Activated CD4-positive, alpha-beta memory T cell treated with anti-CD3 and anti-CD28 coated beads, Interleukin-2, amount 10 ng/mL, durations not matched to agents 7 days and 5 days (primary cell): ENCODE measurements around the gene FCHO1. TPM values are rescaled to one million over a fixed set of nuclear protein-coding genes. Genes with fewer than 3 reads are reported as not detected.
"Not testable (repeated sequence)": the region's sequence is repeated elsewhere in the genome, so short reads cannot be mapped to it uniquely, and the experiment has no call there.

Experiments
- CTCF ChIA-PET: fragments of 350-600 bp; sonication (Branson Sonifier 250); formaldehyde crosslinking; loops from one replicate; lab custom pipeline; 2021; ENCODE audit warnings: antibody characterized with exemption, inconsistent platforms; lab: Charles Lee
- POLR2A ChIA-PET: fragments of 350-600 bp; sonication (Branson Sonifier 250); formaldehyde crosslinking; loops from one replicate; lab custom pipeline; 2021; ENCODE audit warnings: antibody characterized with exemption; lab: Charles Lee
- DNase-seq: peaks from one replicate; pipeline ENCODE4 v3.0.0-alpha.2; 2020
- H3K27ac Mint-ChIP-seq: one replicate; pipeline ENCODE4 v1.8.0; 2021; ENCODE audit warnings: mild to moderate bottlenecking, mixed read lengths
- H3K27me3 Mint-ChIP-seq: one replicate; pipeline ENCODE4 v1.8.0; 2021; ENCODE audit warnings: mixed read lengths
- H3K36me3 Mint-ChIP-seq: one replicate; pipeline ENCODE4 v1.8.0; 2021; ENCODE audit warnings: low read depth, mixed read lengths
- H3K4me1 Mint-ChIP-seq: one replicate; pipeline ENCODE4 v1.8.0; 2021; ENCODE audit warnings: mixed read lengths
- H3K4me3 Mint-ChIP-seq: one replicate; pipeline ENCODE4 v1.8.0; 2021; ENCODE audit warnings: mild to moderate bottlenecking, mixed read lengths
- H3K9me3 Mint-ChIP-seq: one replicate; pipeline ENCODE4 v1.8.0; 2021; ENCODE audit warnings: mixed read lengths
- total RNA-seq, 2 experiments: library from RNA; stranded (reverse); gene quantifications; one replicate each; pipeline ENCODE4 v1.2.3, GENCODE V29; 2021

The FCHO1 gene
- total RNA-seq, 2 experiments from 2014 or later = 64.8 to 76.7 TPM

GRCh38 chr19:17787274-17787913 lies 36.1 kb downstream of the FCHO1 start:
- ChIA-PET POLR2A (no interaction called here), CTCF (interaction anchor here (0.6 kb wide), 1 partner anchor 25 kb away, joined by 3 read pairs; no protein-coding TSS in a partner anchor)
- peaks cover 37% of the 10 kb centered on the region for H3K36me3 Mint-ChIP-seq
- no peak overlapping the region for H3K4me3 Mint-ChIP-seq
- no peak overlapping the region for H3K27ac Mint-ChIP-seq
- no peaks in the 10 kb centered on the region for H3K27me3 Mint-ChIP-seq
- no peaks in the 10 kb centered on the region for H3K9me3 Mint-ChIP-seq
- no peak for DNase-seq
- peaks cover 37% of the 10 kb centered on the region for H3K4me1 Mint-ChIP-seq

DNA sequence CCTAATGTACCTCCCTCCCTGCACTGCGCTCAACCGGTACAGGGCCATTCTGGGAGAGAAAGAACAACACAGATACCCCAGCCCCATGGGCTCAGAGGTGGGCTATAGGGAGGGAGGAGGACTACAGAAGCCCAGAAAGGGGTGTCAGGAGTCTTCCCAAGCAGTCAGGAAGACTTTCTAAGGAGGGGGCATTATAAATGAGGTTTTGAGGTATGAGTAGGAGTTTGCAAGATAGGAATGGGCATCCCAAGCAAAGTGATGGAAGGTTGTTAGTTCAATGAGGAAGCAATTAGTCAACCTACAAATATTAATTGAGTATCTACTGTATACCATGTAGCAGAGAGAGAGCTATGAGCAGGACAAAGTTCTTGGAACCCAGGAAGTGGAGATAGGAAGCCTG lies 37.4 kb downstream of the FCHO1 start:
- no peak overlapping the region for H3K4me3 Mint-ChIP-seq
- H3K36me3 Mint-ChIP-seq = peaks cover 31% of the 10 kb centered on the region
- H3K9me3 Mint-ChIP-seq = no peaks in the 10 kb centered on the region
- POLR2A ChIA-PET = interaction anchor here (0.9 to 1.4 kb wide), 3 partner anchors 15 to 62 kb away, joined by 3 to 5 read pairs (median 3); no protein-coding TSS in a partner anchor
- DNase-seq = no peak
- CTCF ChIA-PET = interaction anchor here (1.0 to 1.4 kb wide), 2 partner anchors 67 to 71 kb away, joined by 4 read pairs; partner anchors contain the start of gene RPL18A
- peaks cover 1% of the 10 kb centered on the region for H3K27me3 Mint-ChIP-seq
- H3K27ac Mint-ChIP-seq = no peak overlapping the region
- peaks cover 41% of the 10 kb centered on the region for H3K4me1 Mint-ChIP-seq

- peaks cover 13% of the 10 kb centered on the region for H3K27me3 Mint-ChIP-seq
- no peaks in the 10 kb centered on the region for H3K9me3 Mint-ChIP-seq
- CTCF ChIA-PET = interaction anchor here (1.0 to 2.3 kb wide), 6 partner anchors 7 to 142 kb away, joined by 4 to 11 read pairs (median 4); partner anchors contain the start of genes CCDC124 and RPL18A
- peaks cover 42% of the 10 kb centered on the region for H3K4me1 Mint-ChIP-seq
- peak overlapping the region; percentile 44 for H3K27ac Mint-ChIP-seq
- peaks cover 19% of the 10 kb centered on the region for H3K36me3 Mint-ChIP-seq
- no peak for DNase-seq
- POLR2A ChIA-PET = interaction anchor here (1.1 to 3.1 kb wide), 4 partner anchors 13 to 69 kb away, joined by 3 to 15 read pairs (median 4); partner anchors contain the start of gene RPL18A
- H3K4me3 Mint-ChIP-seq = no peak overlapping the region
Observed at GRCh38 chr19:17790059-17790780, 38.9 kb downstream of the FCHO1 start.

GRCh38 chr19:17794412-17794730 lies 43.1 kb downstream of the FCHO1 start:
- POLR2A ChIA-PET = no interaction called here
- CTCF ChIA-PET = interaction anchor here (1.1 to 1.8 kb wide), 2 partner anchors 9 to 65 kb away, joined by 3 to 4 read pairs; partner anchors contain the start of gene RPL18A
- Mint-ChIP-seq H3K36me3 (no peaks in the 10 kb centered on the region), H3K4me3 (no peak overlapping the region), H3K27me3 (peaks cover 20% of the 10 kb centered on the region), H3K27ac (no peak overlapping the region), H3K4me1 (peaks cover 63% of the 10 kb centered on the region), H3K9me3 (no peaks in the 10 kb centered on the region)
- DNase-seq = no peak

GRCh38 chr19:17794731-17795494 lies 43.6 kb downstream of the FCHO1 start, which contains the start of gene B3GNT3:
Gene B3GNT3, plus strand, starts transcription at chr19:17795138. Its CDS starts 12,670 bp downstream, at chr19:17807808.
- Mint-ChIP-seq H3K4me3 (no peak within 1 kb of the TSS), H3K36me3 (no peaks in the 10 kb centered on the region), H3K9me3 (no peaks in the 10 kb centered on the region), H3K4me1 (peaks cover 60% of the 10 kb centered on the region), H3K27me3 (peaks cover 20% of the 10 kb centered on the region), H3K27ac (no peak within 1 kb of the TSS)
- CTCF ChIA-PET = interaction anchor here (1.1 to 1.8 kb wide), 2 partner anchors 8 to 65 kb away, joined by 3 to 4 read pairs; partner anchors contain the start of gene RPL18A
- POLR2A ChIA-PET = no interaction called here
- DNase-seq = no peak

DNA sequence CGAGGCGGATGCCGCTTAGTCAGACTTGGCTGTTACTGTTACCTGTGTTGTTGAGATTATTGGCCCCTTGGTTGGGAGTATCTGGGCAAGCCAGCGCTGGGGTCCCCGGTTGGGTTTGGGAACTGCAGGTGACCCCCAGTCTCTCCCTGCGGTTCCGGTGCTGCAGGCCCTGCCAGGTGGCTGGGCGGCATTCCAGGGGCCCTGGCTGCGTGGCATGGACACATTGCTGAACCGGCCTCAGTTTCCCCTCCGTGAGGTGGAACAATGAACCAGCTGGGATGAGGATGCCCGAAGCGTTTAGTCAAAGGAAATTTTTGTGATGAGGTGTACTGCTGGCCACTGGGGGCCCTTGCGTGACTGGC lies 44.2 kb downstream of the FCHO1 start:
- H3K4me1 Mint-ChIP-seq = peaks cover 55% of the 10 kb centered on the region

GRCh38 chr19:17796013-17796837 lies 44.9 kb downstream of the FCHO1 start:
- Mint-ChIP-seq H3K4me3 (no peak overlapping the region), H3K36me3 (no peaks in the 10 kb centered on the region), H3K27ac (no peak overlapping the region), H3K27me3 (peaks cover 20% of the 10 kb centered on the region), H3K9me3 (no peaks in the 10 kb centered on the region), H3K4me1 (peaks cover 49% of the 10 kb centered on the region)
- ChIA-PET CTCF (interaction anchor here (1.0 to 1.2 kb wide), 3 partner anchors 12 to 63 kb away, joined by 3 to 5 read pairs (median 4); partner anchors contain the start of gene RPL18A), POLR2A (interaction anchor here (1.1 to 1.2 kb wide), 3 partner anchors 53 to 59 kb away, joined by 3 to 5 read pairs (median 3); no protein-coding TSS in a partner anchor)
- no peak for DNase-seq

More for the DNA sequence above, 44.2 kb downstream of the FCHO1 start:
- H3K27me3 Mint-ChIP-seq = peaks cover 20% of the 10 kb centered on the region
- no peak overlapping the region for H3K27ac Mint-ChIP-seq
- POLR2A ChIA-PET = interaction anchor here (1.1 kb wide), 1 partner anchor 60 kb away, joined by 5 read pairs; no protein-coding TSS in a partner anchor
- H3K36me3 Mint-ChIP-seq = no peaks in the 10 kb centered on the region
- DNase-seq = no peak
- no peak overlapping the region for H3K4me3 Mint-ChIP-seq
- H3K9me3 Mint-ChIP-seq = no peaks in the 10 kb centered on the region
- CTCF ChIA-PET = interaction anchor here (1.0 to 1.8 kb wide), 2 partner anchors 8 to 64 kb away, joined by 4 read pairs; partner anchors contain the start of gene RPL18A

GRCh38 chr19:17796838-17797423 lies 45.7 kb downstream of the FCHO1 start:
- CTCF ChIA-PET = interaction anchor here (1.2 kb wide), 2 partner anchors 13 to 14 kb away, joined by 3 to 5 read pairs; no protein-coding TSS in a partner anchor
- POLR2A ChIA-PET = interaction anchor here (1.1 to 1.2 kb wide), 3 partner anchors 53 to 59 kb away, joined by 3 to 5 read pairs (median 3); no protein-coding TSS in a partner anchor

DNA sequence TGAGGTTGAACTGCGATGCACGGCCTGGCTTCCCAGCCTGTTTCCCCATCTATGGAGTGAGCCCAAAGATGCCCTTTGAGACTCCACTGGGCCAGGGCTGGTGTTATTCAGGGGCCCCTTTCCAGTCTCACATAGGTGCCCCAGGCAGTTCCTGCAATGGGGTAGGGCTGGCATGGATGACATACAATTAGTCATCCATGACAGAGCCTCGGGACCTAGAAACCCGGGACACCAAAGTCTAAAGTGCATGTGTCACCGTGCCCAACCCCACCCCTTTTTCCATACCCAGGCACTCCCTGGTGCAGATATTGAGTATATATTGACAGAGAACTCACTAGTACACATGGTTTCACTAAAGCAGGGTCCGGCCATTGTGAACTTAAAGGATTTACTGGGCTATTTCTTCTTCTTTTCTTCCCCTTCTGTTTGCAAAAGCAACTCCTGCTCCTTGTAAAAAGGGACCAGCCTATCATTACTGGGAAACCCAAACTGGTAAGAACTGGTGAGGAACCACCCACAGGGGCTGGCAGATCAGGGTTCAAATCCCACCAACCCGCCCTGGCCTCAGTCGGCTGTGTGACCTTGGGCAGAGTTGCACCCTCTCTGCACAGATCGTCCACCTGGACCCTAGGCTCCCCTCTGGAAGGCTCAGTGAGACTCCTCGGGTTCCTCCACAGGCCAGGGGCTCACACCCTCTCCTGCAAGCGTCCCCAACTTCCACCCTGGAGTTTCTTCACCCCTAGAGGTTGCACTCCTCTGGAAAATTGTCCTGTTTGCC lies 46.3 kb downstream of the FCHO1 start:
- Mint-ChIP-seq H3K9me3 (no peaks in the 10 kb centered on the region), H3K4me1 (peaks cover 46% of the 10 kb centered on the region), H3K27ac (no peak overlapping the region), H3K27me3 (peaks cover 20% of the 10 kb centered on the region), H3K36me3 (no peaks in the 10 kb centered on the region), H3K4me3 (no peak overlapping the region)
- DNase-seq = peak; percentile 36
- ChIA-PET POLR2A (no interaction called here), CTCF (interaction anchor here (1.2 kb wide), 2 partner anchors 13 to 15 kb away, joined by 3 to 5 read pairs; no protein-coding TSS in a partner anchor)

More at GRCh38 chr19:17796838-17797423, 45.7 kb downstream of the FCHO1 start:
- Mint-ChIP-seq H3K9me3 (no peaks in the 10 kb centered on the region), H3K36me3 (no peaks in the 10 kb centered on the region), H3K27ac (no peak overlapping the region), H3K27me3 (peaks cover 20% of the 10 kb centered on the region), H3K4me3 (no peak overlapping the region), H3K4me1 (peaks cover 42% of the 10 kb centered on the region)
- no peak for DNase-seq

DNA sequence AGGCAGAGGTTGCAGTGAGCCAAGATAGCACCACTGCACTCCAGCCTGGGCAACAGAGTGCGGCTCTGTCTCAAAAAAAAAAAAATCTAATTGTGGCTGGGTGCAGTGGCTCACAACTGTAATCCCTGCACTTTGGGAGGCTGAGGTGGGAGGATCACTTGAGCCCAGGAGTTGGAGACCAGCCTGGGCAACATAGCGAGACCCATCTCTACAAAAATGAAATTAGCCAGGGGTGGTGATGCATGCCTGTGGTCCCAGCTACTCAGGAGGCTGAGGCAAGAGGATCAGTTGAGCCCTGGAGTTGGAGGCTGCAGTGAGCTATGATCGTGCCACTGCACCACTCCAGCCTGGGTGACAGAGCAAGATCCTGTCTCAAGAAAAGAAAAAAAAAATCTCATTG lies 47.3 kb downstream of the FCHO1 start:
- not testable (repeated sequence) for H3K4me3 Mint-ChIP-seq, H3K9me3 Mint-ChIP-seq, H3K36me3 Mint-ChIP-seq, DNase-seq, H3K27ac Mint-ChIP-seq
- Mint-ChIP-seq H3K4me1 (peaks cover 51% of the 10 kb centered on the region), H3K27me3 (peaks cover 19% of the 10 kb centered on the region)
- CTCF ChIA-PET = interaction anchor here (0.9 kb wide), 1 partner anchor 333 kb away, joined by 3 read pairs; no protein-coding TSS in a partner anchor
- POLR2A ChIA-PET = interaction anchor here (1.5 kb wide), 1 partner anchor 61 kb away, joined by 3 read pairs; no protein-coding TSS in a partner anchor
